Muscle of leg (tissue), 11 donors: ENCODE results near the gene GMDS. TPM values are rescaled to one million over a fixed set of nuclear protein-coding genes. Genes with fewer than 3 reads are reported as not detected.

Experiments used
- DNase-seq: peaks from one replicate; pipeline ENCODE4 v3.0.0; 2013
- H3K27ac ChIP-seq: one replicate; pipeline ENCODE4 v1.5.1; 2013; ENCODE audit warnings: mild to moderate bottlenecking, low read length, control low read depth
- H3K27me3 ChIP-seq: one replicate; pipeline ENCODE4 v1.6.1; 2013; ENCODE audit warnings: low read length; ENCODE audit not compliant: control insufficient read depth, insufficient read depth
- H3K36me3 ChIP-seq: one replicate; pipeline ENCODE4 v1.6.1; 2013; ENCODE audit warnings: low read length; ENCODE audit not compliant: control insufficient read depth, insufficient read depth
- H3K4me1 ChIP-seq: one replicate; pipeline ENCODE4 v1.6.1; 2013; ENCODE audit warnings: low read length; ENCODE audit not compliant: control insufficient read depth, insufficient read depth
- H3K4me3 ChIP-seq: one replicate; pipeline ENCODE4 v1.5.1; 2013; ENCODE audit warnings: low read length, control low read depth
- H3K9me3 ChIP-seq: replicated peaks from 2 replicates; pipeline ENCODE4 v1.6.1; 2013; ENCODE audit warnings: low read depth, low read length; ENCODE audit not compliant: control insufficient read depth
- WGBS: methylation state at CpG from one replicate; pipeline ENCODE4 v1.1.5; 2013; ENCODE audit warnings: missing lambda C conversion rate; ENCODE audit not compliant: insufficient coverage; 5-methylcytosine and 5-hydroxymethylcytosine counted together
- polyA plus RNA-seq, 8 donors: library from polyadenylated mRNA; unstranded; fragments of 120-200 nt; gene quantifications; one replicate each; pipeline versions ENCODE4 v1.2.1 to v1.2.3, GENCODE V29; 2013; ENCODE audit warnings: inconsistent platforms in 1 of 8, low replicate concordance in 1 of 8; ENCODE audit not compliant: insufficient read length in 8 of 8, insufficient read depth in 1 of 8
- total RNA-seq: library from RNA; stranded (reverse); fragments of 120-200 nt; gene quantifications from one replicate; pipeline ENCODE4 v1.2.4, GENCODE V29; 2013

The GMDS gene
- total and polyA plus RNA-seq, 9 donors: 3.9 to 17.0 (median 11.9) TPM

- Histone ChIP-seq H3K27ac (no peak overlapping the region), H3K9me3 (no peaks in the 10 kb centered on the region), H3K36me3 (no peaks in the 10 kb centered on the region), H3K4me1 (peaks cover 28% of the 10 kb centered on the region), H3K4me3 (no peak overlapping the region), H3K27me3 (peaks cover 7% of the 10 kb centered on the region)
- no peak for DNase-seq
- WGBS: 89% methylated on average over 1 of the region's 4 CpGs
Observed at GRCh38 chr6:1868561-1869261, 376.7 kb downstream of the GMDS start.

DNA sequence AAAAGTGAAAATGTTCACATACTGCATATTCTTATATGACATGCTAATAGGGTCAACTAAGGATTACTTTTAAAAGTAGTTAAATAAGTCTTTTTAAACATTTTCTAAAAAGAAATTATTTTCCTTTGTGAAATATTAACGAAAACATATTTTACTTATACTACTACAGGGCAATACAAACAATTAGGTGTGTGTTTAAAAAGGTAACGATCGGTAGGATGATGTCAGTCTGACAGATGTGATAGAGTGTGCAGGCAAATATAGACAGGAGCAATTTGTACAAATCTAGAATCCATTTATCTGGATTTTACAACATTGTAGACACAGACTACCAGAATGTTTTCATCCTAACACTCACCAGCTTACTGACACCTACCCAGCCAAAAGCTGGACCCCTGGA is 378.2 kb downstream of the GMDS start:
- Histone ChIP-seq H3K27me3 (peaks cover 7% of the 10 kb centered on the region), H3K4me3 (no peak overlapping the region), H3K9me3 (no peaks in the 10 kb centered on the region), H3K4me1 (peaks cover 15% of the 10 kb centered on the region), H3K36me3 (no peaks in the 10 kb centered on the region), H3K27ac (no peak overlapping the region)
- no peak for DNase-seq
- WGBS: no CpG with 5 or more reads among the region's 3 CpGs

- Histone ChIP-seq H3K27ac (no peak overlapping the region), H3K27me3 (peaks cover 5% of the 10 kb centered on the region), H3K4me1 (peaks cover 8% of the 10 kb centered on the region), H3K4me3 (no peak overlapping the region), H3K36me3 (no peaks in the 10 kb centered on the region), H3K9me3 (no peaks in the 10 kb centered on the region)
- DNase-seq: no peak
- WGBS: 70% methylated on average over 4 of the region's 7 CpGs
Observed at GRCh38 chr6:1865585-1865984, 379.8 kb downstream of the GMDS start.

GRCh38 chr6:1864496-1864895 is 380.9 kb downstream of the GMDS start:
- Histone ChIP-seq H3K4me1 (peaks cover under 1% of the 10 kb centered on the region), H3K27ac (no peak overlapping the region), H3K36me3 (no peaks in the 10 kb centered on the region), H3K9me3 (no peaks in the 10 kb centered on the region), H3K27me3 (peaks cover 2% of the 10 kb centered on the region), H3K4me3 (no peak overlapping the region)
- DNase-seq: no peak
- WGBS: no CpG with 5 or more reads among the region's 3 CpGs

- no peak for DNase-seq
- Histone ChIP-seq H3K27ac (no peak overlapping the region), H3K4me1 (peaks cover 6% of the 10 kb centered on the region), H3K9me3 (no peaks in the 10 kb centered on the region), H3K4me3 (no peak overlapping the region), H3K27me3 (peaks cover 2% of the 10 kb centered on the region), H3K36me3 (no peaks in the 10 kb centered on the region)
- no CpG with 5 or more reads among the region's 2 CpGs for WGBS
Observed at GRCh38 chr6:1862411-1862810, 383.0 kb downstream of the GMDS start.

GRCh38 chr6:1860756-1861348 is 384.6 kb downstream of the GMDS start:
- H3K27ac ChIP-seq: no peak overlapping the region
- H3K4me3 ChIP-seq: no peak overlapping the region
- H3K9me3 ChIP-seq: no peaks in the 10 kb centered on the region
- no peaks in the 10 kb centered on the region for H3K36me3 ChIP-seq
- H3K27me3 ChIP-seq: peaks cover 2% of the 10 kb centered on the region
- peaks cover 10% of the 10 kb centered on the region for H3K4me1 ChIP-seq
- 96% methylated on average over 2 of the region's 4 CpGs for WGBS
- DNase-seq: no peak

- 55% methylated on average over 6 of the region's 6 CpGs for WGBS
- no peaks in the 10 kb centered on the region for H3K36me3 ChIP-seq
- DNase-seq: no peak
- no peak overlapping the region for H3K4me3 ChIP-seq
- no peaks in the 10 kb centered on the region for H3K9me3 ChIP-seq
- peak overlapping the region; percentile 45 for H3K27ac ChIP-seq
- peaks cover 10% of the 10 kb centered on the region for H3K4me1 ChIP-seq
- no peaks in the 10 kb centered on the region for H3K27me3 ChIP-seq
Observed at GRCh38 chr6:1858859-1859258, 386.5 kb downstream of the GMDS start.

DNA sequence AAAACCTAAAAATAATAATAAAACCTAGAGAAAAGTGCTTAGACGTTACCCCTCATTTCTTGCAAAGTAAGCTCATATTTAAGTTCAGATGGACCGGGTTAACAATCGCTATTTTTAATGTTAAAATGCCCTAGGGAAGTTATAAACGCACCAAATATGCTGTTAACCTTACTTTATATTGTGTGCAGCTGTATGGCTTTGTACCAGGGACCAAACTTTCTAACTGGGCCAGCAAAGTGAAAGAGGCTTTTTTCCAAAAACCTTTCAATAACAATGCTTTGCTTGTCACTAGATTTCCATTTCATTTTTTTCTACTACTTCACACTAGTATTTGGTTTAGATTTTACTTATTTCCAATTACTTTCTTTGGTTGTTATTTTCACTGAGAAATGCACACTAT is 387.2 kb downstream of the GMDS start:
- no CpG with 5 or more reads among the region's 4 CpGs for WGBS
- H3K9me3 ChIP-seq: no peaks in the 10 kb centered on the region
- H3K4me3 ChIP-seq: no peak overlapping the region
- peak overlapping the region; percentile 45 for H3K27ac ChIP-seq
- no peaks in the 10 kb centered on the region for H3K27me3 ChIP-seq
- DNase-seq: peak; percentile 96
- peaks cover 10% of the 10 kb centered on the region for H3K4me1 ChIP-seq
- H3K36me3 ChIP-seq: no peaks in the 10 kb centered on the region

DNA sequence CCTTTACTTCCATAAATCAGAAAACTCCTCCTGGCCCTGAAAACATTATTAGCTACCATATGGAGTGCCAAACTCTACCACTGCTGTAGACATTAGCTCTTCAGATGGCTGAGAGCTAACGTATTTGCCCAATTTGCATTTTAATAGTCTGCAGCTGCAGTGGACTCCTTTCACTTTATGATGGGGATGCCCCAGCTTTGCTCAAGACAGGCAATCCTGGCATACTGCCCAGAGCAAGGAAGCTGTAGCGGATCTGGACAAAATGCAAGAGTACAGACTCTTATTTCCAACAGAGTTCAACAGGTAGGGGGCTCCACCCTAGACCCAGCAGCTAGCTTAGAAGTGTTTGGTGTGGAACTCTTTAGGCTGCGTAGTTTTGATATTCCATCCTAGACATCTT is 389.0 kb downstream of the GMDS start:
- no peak overlapping the region for H3K4me3 ChIP-seq
- DNase-seq: peak; percentile 61
- no peaks in the 10 kb centered on the region for H3K9me3 ChIP-seq
- no peak overlapping the region for H3K27ac ChIP-seq
- no peaks in the 10 kb centered on the region for H3K36me3 ChIP-seq
- H3K27me3 ChIP-seq: peaks cover 2% of the 10 kb centered on the region
- H3K4me1 ChIP-seq: peaks cover 10% of the 10 kb centered on the region
- WGBS: no CpG with 5 or more reads among the region's 3 CpGs

DNA sequence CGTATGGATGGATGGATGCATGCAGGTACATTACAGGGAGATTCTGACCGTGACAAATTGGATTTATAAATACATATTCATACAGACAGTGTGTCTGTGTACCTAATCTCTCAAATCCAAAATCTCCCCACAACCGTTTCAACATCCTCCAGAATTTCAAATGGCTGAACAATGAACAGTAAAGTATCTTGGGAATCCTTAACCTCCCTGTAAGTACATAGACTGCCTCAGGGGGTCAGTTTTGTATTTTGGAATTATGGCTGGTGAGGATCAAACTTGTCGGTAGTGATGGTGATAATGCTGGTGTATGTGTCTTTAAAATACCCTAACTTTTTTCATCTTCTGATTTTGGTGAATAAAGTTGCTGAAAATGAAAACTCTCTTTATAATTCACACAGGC is 389.5 kb downstream of the GMDS start:
- Histone ChIP-seq H3K4me1 (peaks cover 10% of the 10 kb centered on the region), H3K27ac (no peak overlapping the region), H3K36me3 (no peaks in the 10 kb centered on the region), H3K9me3 (no peaks in the 10 kb centered on the region), H3K4me3 (no peak overlapping the region), H3K27me3 (peaks cover 2% of the 10 kb centered on the region)
- no CpG with 5 or more reads among the region's 4 CpGs for WGBS
- DNase-seq: no peak
